Uterus (tissue), 4 donors: ENCODE data around the gene KCTD1. TPM values are rescaled to one million over a fixed set of nuclear protein-coding genes. Genes with fewer than 3 reads are reported as not detected.

Experiments used
- DNase-seq, 2 donors: peaks; one replicate each; pipeline ENCODE4 v3.0.0-alpha.2; 2019 to 2020
- H3K27ac ChIP-seq, 2 donors: fragments of 200-600 bp; sonication (generic); 1 replicate in 1 of 2; 2 replicates in 1 of 2; pipeline ENCODE4 v1.5.1; 2016 to 2018
- H3K27me3 ChIP-seq, 2 donors: fragments of 200-600 bp; sonication (generic); one replicate each; pipeline ENCODE4 v1.5.1; 2018 to 2019; ENCODE audit warnings: control low read depth in 1 of 2
- H3K36me3 ChIP-seq, 2 donors: fragments of 200-600 bp; sonication (generic); one replicate each; pipeline ENCODE4 v1.5.1; 2019; ENCODE audit warnings: control low read depth in 1 of 2
- H3K4me1 ChIP-seq, 2 donors: fragments of 200-600 bp; sonication (generic); one replicate each; pipeline ENCODE4 v1.5.1; 2018 to 2019; ENCODE audit warnings: control low read depth in 1 of 2
- H3K4me3 ChIP-seq, 2 donors: fragments of 200-600 bp; sonication (generic); 1 replicate in 1 of 2; 2 replicates in 1 of 2; pipeline ENCODE4 v1.5.1; 2018 to 2019; ENCODE audit warnings: mild to moderate bottlenecking in 1 of 2
- H3K9me3 ChIP-seq, 2 donors: fragments of 200-600 bp; sonication (generic); one replicate each; pipeline ENCODE4 v1.5.1; 2019; ENCODE audit warnings: control low read depth in 1 of 2
- POLR2A ChIP-seq, 2 donors: fragments of 450-650 bp; IDR thresholded peaks; one replicate each; pipeline ENCODE4 v1.6.1; 2016; ENCODE audit warnings: antibody characterized with exemption in 2 of 2, mild to moderate bottlenecking in 1 of 2, moderate library complexity in 1 of 2
- intact Hi-C: fragments of 100-400 bp; cut with DNase I; formaldehyde crosslinking; loops from one replicate; pipeline ENCODE4 v1.15.1; 2023; ENCODE audit warnings: low total_unique reads
- total RNA-seq, 4 donors: library from RNA; depleted of rRNA in 3 of 4; stranded (reverse); fragments of >200 nt in 3 of 4; gene quantifications; one replicate each; pipeline versions ENCODE4 v1.1.0 to v1.2.4, GENCODE V29; 2014 to 2023
- TF ChIP-seq, protein P1 (sequence below), 4 experiments: fragments of 200-600 bp in 2 of 4; fragments of 450-650 bp in 2 of 4; sonication (generic) in 2 of 4; IDR thresholded peaks; one replicate each; pipeline ENCODE4 v1.5.1; 2016 to 2019; ENCODE audit warnings: antibody characterized with exemption in 4 of 4, mild to moderate bottlenecking in 2 of 4, moderate library complexity in 1 of 4
- donor health status: DM: yes; HTN: yes; CAD: no.

KCTD1 gene
- total RNA-seq, 4 donors from 2014 or later, result 1.2 to 41.3 (median 11.7) TPM

DNA sequence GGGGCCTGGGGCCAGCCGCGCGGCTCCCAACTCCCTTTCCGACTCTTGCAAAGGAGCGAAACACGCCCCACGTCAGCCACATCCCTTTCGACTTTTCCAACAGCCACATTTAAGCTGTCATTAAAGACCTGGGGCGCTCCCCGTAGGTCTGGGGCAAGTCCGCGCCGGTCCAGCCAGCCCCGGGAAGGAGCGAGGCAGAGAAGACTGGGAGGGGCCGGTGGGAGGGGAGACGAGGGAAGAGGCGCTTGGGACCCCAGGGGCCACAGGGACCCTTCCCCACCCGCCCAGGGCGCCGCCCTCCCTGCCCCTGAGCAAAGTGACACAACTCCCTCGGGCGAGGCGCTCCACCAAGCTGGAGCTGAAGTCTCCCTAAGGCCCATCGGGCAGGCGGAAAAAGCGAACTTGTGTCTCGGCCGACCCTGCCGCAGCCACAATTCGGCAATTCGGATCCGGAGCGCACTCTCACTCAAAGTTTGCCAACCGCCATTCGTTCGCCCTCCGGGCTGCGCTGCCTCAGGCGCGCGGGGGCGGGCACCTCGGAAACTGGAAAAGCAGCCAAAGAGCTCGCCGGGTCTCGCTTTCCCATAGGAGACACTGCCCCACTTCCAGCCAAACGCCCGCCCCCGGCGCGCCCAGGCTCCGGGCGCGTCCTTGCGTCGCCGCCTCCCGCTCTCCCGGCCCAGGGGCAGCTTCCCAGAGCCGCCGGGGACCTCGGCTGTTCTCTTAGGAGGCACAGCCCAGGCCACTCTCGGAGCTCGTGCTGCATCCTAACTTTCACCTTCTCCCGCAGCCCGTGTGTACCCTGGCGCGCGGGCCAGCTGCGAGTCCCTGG lies 1.1 kb upstream of the KCTD1 start:
- peak; percentile 26 to 59 for DNase-seq
- peak overlapping the region; percentile 58 to 68 for H3K4me3 ChIP-seq
- TF ChIP-seq, protein P1, sequence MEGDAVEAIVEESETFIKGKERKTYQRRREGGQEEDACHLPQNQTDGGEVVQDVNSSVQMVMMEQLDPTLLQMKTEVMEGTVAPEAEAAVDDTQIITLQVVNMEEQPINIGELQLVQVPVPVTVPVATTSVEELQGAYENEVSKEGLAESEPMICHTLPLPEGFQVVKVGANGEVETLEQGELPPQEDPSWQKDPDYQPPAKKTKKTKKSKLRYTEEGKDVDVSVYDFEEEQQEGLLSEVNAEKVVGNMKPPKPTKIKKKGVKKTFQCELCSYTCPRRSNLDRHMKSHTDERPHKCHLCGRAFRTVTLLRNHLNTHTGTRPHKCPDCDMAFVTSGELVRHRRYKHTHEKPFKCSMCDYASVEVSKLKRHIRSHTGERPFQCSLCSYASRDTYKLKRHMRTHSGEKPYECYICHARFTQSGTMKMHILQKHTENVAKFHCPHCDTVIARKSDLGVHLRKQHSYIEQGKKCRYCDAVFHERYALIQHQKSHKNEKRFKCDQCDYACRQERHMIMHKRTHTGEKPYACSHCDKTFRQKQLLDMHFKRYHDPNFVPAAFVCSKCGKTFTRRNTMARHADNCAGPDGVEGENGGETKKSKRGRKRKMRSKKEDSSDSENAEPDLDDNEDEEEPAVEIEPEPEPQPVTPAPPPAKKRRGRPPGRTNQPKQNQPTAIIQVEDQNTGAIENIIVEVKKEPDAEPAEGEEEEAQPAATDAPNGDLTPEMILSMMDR (IDR thresholded peaks at IDR 0.05), result no peak
- TF ChIP-seq POLR2A (IDR thresholded peaks at IDR 0.05), result peak in 1 of 2 donors; percentile 17
- H3K27ac ChIP-seq, result peak overlapping the region; percentile 53 to 67
- H3K36me3 ChIP-seq, result no peaks in the 10 kb centered on the region
- intact Hi-C loops, result loop anchor here (10.0 kb wide), 1 partner anchor 105 kb away; no protein-coding TSS in a partner anchor
- H3K4me1 ChIP-seq, result peaks cover 0 to 12% of the 10 kb centered on the region in 2 donors
- no peaks in the 10 kb centered on the region for H3K27me3 ChIP-seq
- H3K9me3 ChIP-seq, result no peaks in the 10 kb centered on the region

DNA sequence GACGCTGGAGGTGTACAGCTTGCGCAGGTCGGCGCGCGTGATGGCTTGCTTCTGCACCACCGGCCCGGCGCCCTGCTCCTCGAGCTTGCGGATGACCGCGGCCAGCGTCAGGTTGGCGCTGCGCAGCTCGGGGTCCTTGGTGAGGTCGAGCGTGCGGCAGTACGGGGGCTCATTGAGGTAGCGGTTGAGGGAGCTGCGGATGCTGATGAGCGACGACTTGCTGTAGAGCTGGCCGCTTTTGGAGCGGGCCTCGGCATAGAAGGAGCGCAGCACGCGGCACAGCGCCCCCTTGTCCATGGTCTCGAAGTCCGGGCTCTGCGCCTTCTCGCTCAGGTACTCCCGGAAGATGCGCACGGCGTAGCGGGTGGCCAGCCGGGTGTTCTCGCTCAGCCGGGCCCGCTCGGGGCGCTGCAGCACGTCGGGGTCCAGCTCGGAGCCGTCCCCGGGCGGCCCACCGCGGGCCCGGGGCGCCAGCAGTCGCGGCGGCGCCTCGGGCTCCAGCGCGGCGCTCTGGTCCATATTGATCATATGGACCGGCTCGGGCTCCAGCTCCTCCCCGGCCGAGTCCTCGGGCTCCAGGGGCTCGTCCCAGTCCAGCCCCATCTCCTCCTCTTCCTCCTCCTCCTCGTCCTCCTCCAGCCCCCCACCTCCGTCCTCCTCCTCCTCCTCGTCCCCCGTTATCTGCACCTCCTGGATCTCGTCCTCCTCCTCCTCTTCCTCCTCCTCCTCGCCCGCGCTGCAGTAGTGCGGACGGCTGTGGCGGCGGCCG lies 523 bp downstream of the KCTD1 start:
- H3K27me3 ChIP-seq, result no peaks in the 10 kb centered on the region
- no peaks in the 10 kb centered on the region for H3K9me3 ChIP-seq
- peaks cover 0 to 12% of the 10 kb centered on the region in 2 donors for H3K4me1 ChIP-seq
- TF ChIP-seq, protein P1 (IDR thresholded peaks at IDR 0.05), result peak; percentile 5 to 61 (median 38)
- no peak for TF ChIP-seq POLR2A (IDR thresholded peaks at IDR 0.05)
- H3K27ac ChIP-seq, result peak overlapping the region; percentile 53 to 67
- no peaks in the 10 kb centered on the region for H3K36me3 ChIP-seq
- intact Hi-C loops, result loop anchor here (10.0 kb wide), 1 partner anchor 107 kb away; no protein-coding TSS in a partner anchor
- peak; percentile 67 to 69 for DNase-seq
- H3K4me3 ChIP-seq, result peak overlapping the region; percentile 58 to 68

DNA sequence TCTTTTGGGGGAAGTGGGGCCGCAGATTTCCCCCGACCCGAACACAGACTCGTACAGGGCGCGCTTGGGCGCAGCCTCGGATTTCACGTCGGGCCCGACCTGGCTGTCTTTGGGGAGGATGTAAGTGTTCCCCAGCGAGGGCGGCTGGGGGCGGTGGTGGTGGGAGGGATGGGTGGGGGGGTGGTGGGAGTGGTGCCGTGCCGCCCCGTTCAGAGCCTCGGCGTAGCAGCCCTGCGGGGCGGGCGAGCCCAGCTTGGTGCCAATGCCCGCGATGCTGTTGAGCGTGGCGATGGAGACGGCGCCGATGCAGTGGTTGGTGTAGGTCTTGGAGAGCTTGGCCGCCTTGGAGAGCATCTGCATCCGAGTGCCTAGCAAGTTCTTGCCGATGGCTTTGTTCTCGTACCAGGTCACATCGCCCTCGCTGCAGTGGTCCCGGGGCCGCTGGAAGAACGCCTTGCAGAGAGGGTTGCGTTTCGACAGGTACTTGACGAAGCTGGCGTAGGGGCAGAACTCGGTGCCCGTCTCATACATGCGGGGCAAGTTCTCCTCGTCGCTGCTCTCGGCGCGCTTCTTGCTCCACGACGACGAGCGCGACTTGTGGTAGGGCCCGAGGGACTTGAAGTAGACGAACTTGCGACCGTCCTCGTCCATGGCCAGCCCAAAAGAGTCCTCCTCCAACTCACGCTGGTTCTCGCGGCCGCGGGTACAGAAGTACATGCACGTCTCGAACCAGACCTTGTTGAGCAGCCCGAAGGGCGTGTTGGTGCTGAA lies 1.3 kb downstream of the KCTD1 start:
- no peak overlapping the region for H3K27ac ChIP-seq
- peak; percentile 14 to 17 for DNase-seq

DNA sequence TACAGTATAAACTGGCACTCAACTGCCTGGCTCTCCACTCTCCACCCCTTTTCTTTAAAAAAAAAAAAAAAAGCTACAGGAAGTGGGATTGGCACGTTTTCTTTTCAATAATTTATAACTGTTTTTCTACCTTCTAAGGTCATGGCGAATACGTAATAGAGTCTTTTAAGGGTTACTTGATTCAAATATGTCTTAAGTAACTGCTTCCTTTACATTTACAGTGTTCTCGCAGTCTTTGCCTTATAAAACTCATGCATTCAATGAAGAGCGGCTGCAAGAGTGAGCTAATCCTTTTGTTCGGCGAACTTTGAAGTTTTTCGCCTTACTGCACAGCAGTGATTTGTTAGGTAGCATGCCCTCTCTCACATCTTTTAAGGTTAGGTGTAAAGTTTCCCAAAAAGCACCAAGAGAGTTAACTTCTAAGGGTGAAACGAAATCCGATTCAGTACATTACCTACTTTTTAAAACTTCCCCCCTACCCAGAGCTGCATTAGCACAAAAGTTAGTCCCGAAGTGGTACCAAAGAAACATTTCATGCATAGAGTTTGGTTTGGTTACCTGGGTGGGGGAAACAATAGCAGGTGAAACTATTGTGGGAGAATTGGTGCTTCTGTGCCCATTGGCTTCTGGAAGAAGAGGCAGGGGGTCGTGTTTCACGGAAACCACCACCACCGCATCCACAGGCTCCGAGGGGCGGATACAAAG lies 2.0 kb downstream of the KCTD1 start:
- H3K36me3 ChIP-seq, result no peaks in the 10 kb centered on the region
- intact Hi-C loops, result loop anchor here (10.0 kb wide), 1 partner anchor 108 kb away; no protein-coding TSS in a partner anchor
- H3K4me1 ChIP-seq, result peaks cover 0 to 12% of the 10 kb centered on the region in 2 donors
- no peak overlapping the region for H3K27ac ChIP-seq
- DNase-seq, result no peak
- no peaks in the 10 kb centered on the region for H3K27me3 ChIP-seq
- H3K9me3 ChIP-seq, result no peaks in the 10 kb centered on the region
- TF ChIP-seq POLR2A (IDR thresholded peaks at IDR 0.05), result no peak
- TF ChIP-seq, protein P1 (IDR thresholded peaks at IDR 0.05), result no peak
- no peak overlapping the region for H3K4me3 ChIP-seq

More for the DNA sequence above, 1.3 kb downstream of the KCTD1 start:
- Histone ChIP-seq H3K27me3 (no peaks in the 10 kb centered on the region), H3K4me1 (peaks cover 0 to 12% of the 10 kb centered on the region in 2 donors), H3K9me3 (no peaks in the 10 kb centered on the region), H3K36me3 (no peaks in the 10 kb centered on the region), H3K4me3 (peak overlapping the region; percentile 58 to 68)
- intact Hi-C loops, result loop anchor here (10.0 kb wide), 1 partner anchor 108 kb away; no protein-coding TSS in a partner anchor
- no peak for TF ChIP-seq POLR2A (IDR thresholded peaks at IDR 0.05)
- TF ChIP-seq, protein P1 (IDR thresholded peaks at IDR 0.05), result no peak
